ENCODE results near the gene SCO2. TPM values are rescaled to one million over a fixed set of nuclear protein-coding genes. Genes with fewer than 3 reads are reported as not detected.

The SCO2 gene
- total and polyA plus RNA-seq, 9 of the 15 experiments (the other 6 are each of a cell fraction or from before 2014, with no cell fraction given): 0.34 to 4.0 (median 1.1) TPM; not detected in 3

DNA sequence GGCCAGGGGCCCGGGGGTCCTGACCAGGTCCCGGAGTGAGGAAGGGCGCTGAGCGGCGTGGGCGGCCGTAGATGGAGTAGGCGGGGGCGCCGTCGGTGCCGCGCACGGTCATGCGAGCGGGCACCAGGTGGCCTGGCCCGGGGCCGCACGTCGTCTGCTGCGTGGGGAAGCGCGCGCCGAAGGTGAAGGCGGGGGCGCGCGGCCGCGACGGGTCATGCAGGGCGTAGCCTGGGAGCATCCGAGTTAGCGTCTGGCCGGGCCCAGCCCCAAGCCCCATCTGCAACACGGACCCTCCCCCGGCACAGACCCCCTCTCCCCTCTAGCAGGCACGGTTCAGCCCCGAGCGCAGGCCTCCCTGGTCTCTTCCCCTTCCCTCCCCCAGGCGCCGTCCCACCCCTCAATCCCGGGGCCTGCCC, 6.2 kb upstream of the SCO2 start (continued):
- TF ChIP-seq UBTF (IDR thresholded peaks at IDR 0.05; ENCODE audit: borderline replicate concordance in 1 of 2, low read depth in 2 of 2, low read length in 2 of 2) (no peak), CEBPB (tag; IDR thresholded peaks at IDR 0.05) (no peak)

DNA sequence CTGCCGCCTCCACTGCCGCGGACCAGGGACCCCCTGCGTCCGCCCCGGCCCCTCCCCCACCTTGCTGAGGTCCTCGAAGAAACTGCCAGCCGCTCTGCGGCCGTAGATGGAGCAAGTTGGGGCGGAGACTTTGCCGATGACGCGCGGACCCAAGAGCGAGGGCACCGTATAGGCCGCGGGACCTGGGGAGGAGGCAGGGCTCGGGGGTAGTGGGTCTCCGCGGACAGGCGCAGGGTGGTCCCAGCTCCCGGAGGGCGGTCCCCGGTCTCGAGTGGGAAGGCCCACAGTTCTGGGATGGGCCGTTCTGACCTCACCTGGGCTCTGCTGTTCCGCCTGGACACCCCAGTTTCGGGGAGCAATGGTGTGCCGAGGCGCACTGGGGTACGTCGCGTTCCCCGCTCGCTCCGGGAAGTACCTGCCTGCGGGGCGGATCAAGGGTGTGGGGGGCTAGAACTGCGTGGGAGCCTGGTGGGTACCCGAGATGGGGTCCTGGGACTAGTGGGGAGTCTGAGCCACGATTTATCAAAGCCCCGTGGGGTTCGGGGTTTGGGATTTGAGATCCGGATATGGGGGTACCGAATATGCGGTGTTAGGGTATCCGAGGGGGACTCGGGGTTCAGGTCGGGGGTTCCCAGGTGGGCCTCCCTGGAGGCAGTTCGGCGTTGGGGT, 5.6 kb upstream of the SCO2 start:
- H3K36me3 ChIP-seq (ENCODE audit: control insufficient read depth, insufficient read depth, low read length): no peaks in the 10 kb centered on the region
- intact Hi-C loops (cut with micrococcal nuclease): no loop called here
- H4K20me1 ChIP-seq (replicated peaks; ENCODE audit: control insufficient read depth, insufficient read depth, low read length): no peaks in the 10 kb centered on the region
- ATAC-seq: no peak
- no peak for DNase-seq (ENCODE audit: extremely low read depth in 1 of 4, low spot score in 3 of 4)
- in situ Hi-C loops (cut with MboI): no loop called here
- CTCF ChIA-PET (ENCODE audit: low intra/inter-chr PET ratio): no interaction called here
- FAIRE-seq: no peak
- no TSS peak for BruUV-seq (replicated peaks)
- no peak overlapping the region for H3K4me2 ChIP-seq (ENCODE audit: insufficient read depth, low read length)
- no peaks in the 10 kb centered on the region for H3K27me3 ChIP-seq (ENCODE audit: control insufficient read depth in 2 of 2, insufficient read depth in 2 of 2, low read length in 2 of 2)
- H2AFZ ChIP-seq (ENCODE audit: low read depth, low read length): no peak overlapping the region
- H3K4me3 ChIP-seq: no peak overlapping the region
- no peak overlapping the region for H3K9ac ChIP-seq (ENCODE audit: insufficient read depth in 1 of 2, low read depth in 2 of 2, low read length in 2 of 2)
- no peak overlapping the region for H3K27ac ChIP-seq (ENCODE audit: extremely low read depth, low read depth, low read length)
- WGBS (ENCODE audit: insufficient coverage, low coverage, missing lambda C conversion rate): 96% methylated on average over 13 of the region's 53 CpGs
- 0 out of 2 replicates have a peak, but pooled peaks cover 2% of the 10 kb centered on the region for H3K9me3 ChIP-seq (replicated peaks; ENCODE audit: control insufficient read depth, insufficient read depth, low read depth, low read length)
- H3K9me1 ChIP-seq (ENCODE audit: control insufficient read depth, insufficient read depth, low read length): no peaks in the 10 kb centered on the region
- peaks cover 18 to 51% of the 10 kb centered on the region in 2 experiments; a peak in 4 of 5 replicates for H3K4me1 ChIP-seq (replicated peaks in 1 of 2; ENCODE audit: control insufficient read depth in 2 of 2, insufficient read depth in 2 of 2, low read length in 2 of 2)
- POLR2A ChIA-PET: no interaction called here
- H3K79me2 ChIP-seq (ENCODE audit: control insufficient read depth, insufficient read depth, low read length): peaks cover 12% of the 10 kb centered on the region; the same call in 2 of the 3 replicates
- TF ChIP-seq STAG1 (CRISPR knock-in tag; IDR thresholded peaks at IDR 0.05; ENCODE audit: borderline replicate concordance): no peak
- no peak for TF ChIP-seq PYGO2 (tag; IDR thresholded peaks at IDR 0.05)
- TF ChIP-seq SAFB (IDR thresholded peaks at IDR 0.05; ENCODE audit: borderline replicate concordance, low read depth, low read length): no peak
- peak; percentile 55 for TF ChIP-seq POLR2G (IDR thresholded peaks at IDR 0.05; ENCODE audit: low read depth, low read length)
- no peak for TF ChIP-seq MBD2 (IDR thresholded peaks at IDR 0.05; ENCODE audit: borderline replicate concordance, low read depth)
- TF ChIP-seq BRF1 (IDR thresholded peaks at IDR 0.05; ENCODE audit: borderline replicate concordance, extremely low read depth, insufficient read length): no peak
